ENCODE measurements around the gene SF3B6. TPM values are rescaled to one million over a fixed set of nuclear protein-coding genes. Genes with fewer than 3 reads are reported as not detected.
"Not testable (repeated sequence)": the region's sequence is repeated elsewhere in the genome, so short reads cannot be mapped to it uniquely, and the experiment has no call there.

The SF3B6 gene
- polyA plus RNA-seq, 4 donors, result 152 to 175 (median 168) TPM

DNA sequence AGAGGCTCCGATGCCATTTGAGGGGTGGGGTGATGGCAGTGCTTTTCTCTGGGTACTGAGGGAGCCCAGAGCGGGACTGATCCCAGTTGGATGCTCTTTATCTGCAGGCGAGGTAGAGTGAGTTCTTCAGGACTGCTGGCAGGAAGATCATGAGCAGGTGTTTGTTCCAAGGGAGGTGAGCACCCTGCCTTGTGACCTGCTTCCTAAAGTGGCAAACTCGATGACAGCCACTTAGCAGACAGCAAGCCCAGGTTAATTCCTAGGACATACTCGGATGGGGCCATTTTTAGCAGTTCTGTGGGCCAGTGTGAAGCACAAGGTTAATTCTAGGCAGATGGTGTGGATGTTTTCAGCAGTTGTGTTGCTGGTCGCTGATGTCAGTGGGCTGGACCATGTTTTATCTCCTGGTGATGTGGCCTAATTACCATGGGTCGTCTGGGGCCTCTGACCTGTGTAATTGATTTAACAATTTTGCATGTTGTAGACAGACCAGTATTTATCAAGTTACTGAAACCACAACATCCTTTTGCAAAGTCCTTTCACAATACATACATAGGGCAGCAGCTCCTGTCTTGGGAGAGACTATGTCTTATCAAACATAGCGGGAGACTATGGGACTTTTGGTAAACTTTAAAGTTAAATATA, 21.6 kb downstream of the SF3B6 start:
- DNase-seq (ENCODE audit: low read depth in 4 of 4, low spot score in 3 of 4), result no peak

DNA sequence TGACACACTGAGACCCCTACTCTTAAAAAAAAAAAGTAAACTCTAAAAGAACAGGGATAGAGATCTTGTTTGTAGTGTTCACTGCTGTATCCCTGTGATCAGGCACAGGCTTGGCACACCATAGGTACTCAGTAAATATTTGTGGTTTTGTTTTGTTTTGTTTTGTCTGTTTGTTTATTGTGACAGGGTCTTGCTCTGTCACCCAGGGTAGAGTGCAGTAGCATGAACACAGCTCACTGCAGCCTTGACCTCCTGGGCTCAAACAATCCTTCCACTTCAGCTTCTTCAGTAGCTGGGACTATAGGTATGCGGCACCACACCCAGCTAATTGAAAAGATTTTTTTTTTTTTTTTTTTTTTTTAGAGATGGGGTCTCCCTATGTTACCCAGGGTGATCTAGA, 23.2 kb downstream of the SF3B6 start:
- DNase-seq (ENCODE audit: low read depth in 4 of 4, low spot score in 3 of 4), result no peak

DNA sequence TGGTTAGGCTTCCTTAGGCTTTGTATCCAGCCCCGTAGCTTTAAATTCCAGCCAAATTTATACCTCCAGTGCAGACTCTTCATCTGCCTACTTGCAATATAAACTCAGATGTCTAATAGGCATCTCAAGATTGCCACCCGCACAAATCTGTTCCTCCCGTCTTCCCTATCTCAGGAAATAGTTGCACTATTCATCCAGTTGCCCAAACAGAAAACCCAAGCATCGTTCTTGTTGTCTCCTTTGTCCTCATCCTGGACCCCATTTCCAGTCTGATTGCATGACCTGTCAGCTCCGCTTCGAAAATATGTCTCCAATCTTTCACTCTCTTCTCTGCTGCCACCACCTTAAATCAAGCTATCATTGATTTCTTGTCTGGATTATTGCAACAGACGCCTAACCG, 24.3 kb downstream of the SF3B6 start:
- no peak for DNase-seq (ENCODE audit: low read depth in 4 of 4, low spot score in 3 of 4)

DNA sequence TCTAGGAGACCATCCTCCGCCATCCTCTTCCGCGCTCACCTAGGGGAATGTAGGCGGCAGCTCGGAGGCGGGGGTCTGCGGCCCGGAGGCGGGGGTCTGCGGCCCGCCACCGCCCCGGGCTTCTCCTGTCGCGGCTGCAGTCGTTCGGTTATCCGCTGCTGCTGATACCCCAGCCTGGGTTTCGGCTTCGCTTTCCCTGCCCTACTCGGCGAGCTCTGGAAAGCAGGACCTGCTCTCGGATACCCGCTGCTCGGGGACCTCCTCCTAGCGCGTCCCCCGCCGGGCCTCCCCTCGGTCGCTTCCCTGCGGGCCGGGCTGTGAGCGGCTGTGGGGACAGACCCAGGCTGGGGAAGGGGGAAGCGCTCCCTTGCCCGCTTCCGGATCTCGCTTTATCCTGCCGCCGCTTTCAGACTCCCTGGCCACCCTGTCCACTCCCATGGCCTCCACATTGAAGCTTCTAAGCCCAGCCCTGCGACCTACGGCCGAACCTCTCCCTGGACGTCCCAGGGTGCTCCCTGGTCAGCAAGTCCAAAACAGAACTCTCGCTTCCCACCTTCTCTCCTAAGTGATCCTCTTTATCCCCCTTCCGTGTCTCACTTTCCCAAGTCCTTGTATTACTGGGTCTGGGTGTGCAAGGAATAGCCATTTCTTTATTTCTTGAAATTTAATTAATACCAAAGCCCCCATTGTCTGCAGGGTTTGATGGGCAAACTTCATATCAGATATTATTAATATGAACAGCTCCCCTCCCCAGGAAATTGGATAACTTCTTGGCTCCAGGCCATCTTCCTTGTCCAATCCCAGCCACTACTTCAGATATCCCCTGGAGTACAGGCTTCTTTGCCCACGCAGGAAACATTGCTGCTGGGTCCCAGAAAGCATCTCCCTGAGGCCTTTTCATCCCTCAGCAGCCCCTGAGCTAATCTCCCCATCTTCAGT, 25.8 kb downstream of the SF3B6 start:
- no peak for DNase-seq (ENCODE audit: low read depth in 4 of 4, low spot score in 3 of 4)

DNA sequence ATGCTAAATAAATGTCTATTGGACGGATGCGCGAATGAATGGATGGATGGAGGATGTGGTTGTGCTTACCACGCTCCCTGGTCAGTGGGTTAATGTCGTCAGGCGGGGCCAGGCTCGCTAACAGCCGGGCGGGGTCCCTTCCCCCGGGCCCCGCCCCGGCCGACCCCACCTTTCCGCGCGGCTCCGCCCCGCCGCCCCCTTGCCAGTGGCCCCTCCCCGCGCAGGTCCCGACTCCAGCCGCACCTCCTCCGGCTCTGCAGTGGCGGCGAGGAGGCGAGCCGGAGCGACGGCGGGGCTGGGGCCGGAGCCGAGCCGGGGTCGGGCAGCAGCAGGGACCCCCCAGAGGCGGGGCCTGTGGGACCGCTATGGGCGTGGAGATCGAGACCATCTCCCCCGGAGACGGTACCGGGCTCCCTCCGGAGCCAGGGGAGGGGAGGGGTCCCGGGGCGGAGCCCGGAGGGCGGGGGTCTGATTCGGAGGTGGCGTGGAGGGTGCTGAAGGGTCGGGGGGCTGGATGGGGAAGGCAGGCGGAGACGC, 26.6 kb downstream of the SF3B6 start, which contains the start of gene FKBP1B:
Gene FKBP1B (plus strand): TSS at position 257 of the 537 bp plus-strand sequence. CDS start 109 bp downstream, at position 366.
- no peak for DNase-seq (ENCODE audit: low read depth in 4 of 4, low spot score in 3 of 4)

DNA sequence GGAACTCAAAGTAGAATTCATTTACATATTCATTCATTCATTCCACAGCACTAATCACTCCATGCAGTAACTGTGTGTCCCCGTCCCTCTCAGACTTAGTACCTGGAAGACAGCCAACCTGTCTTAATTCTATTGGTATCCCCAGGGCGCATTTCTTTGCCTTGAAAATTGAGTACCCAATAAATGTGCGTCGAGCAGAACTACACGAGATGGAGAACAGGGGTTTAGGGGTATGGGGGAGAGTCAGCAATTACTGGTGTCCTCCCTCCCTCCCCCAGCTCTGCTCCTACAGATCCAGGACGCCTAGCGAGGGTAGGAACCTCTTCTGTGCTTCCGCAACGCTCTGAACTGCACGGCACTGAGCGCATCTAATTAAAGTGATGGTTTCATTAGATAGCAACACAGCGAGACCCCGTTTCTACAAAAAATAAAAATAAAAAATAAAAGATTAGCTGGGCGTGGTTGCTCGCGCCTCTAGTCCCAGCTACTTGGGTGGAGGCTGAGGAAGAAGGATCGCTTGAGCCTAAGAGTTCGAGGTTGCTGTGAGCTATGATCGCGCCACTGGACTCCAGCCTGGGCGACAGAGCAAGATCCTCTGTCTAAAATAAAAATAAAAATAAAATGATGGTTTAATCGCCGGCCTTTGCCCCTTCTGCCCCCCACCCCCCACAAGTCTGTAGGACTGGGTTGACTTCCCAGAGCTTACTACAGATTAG, 27.2 kb downstream of the SF3B6 start:
- DNase-seq (ENCODE audit: low read depth in 4 of 4, low spot score in 3 of 4), result no peak

DNA sequence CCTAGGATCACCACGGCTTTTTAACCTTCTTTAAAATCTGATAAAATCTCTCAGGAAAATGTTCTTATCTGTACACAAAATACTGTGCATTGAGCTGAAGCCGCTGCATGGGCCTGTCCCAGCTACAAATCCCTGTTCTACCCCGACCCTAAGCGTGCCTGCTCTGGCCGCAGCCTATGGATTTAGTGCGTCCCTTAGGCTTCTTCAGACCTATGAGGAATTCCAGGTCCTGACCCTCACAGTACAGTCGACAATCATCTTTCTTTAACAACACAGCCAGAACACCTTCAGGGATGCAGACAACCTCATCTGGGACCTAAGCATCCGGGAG, 28.5 kb downstream of the SF3B6 start:
- no peak for DNase-seq (ENCODE audit: low read depth in 4 of 4, low spot score in 3 of 4)

DNA sequence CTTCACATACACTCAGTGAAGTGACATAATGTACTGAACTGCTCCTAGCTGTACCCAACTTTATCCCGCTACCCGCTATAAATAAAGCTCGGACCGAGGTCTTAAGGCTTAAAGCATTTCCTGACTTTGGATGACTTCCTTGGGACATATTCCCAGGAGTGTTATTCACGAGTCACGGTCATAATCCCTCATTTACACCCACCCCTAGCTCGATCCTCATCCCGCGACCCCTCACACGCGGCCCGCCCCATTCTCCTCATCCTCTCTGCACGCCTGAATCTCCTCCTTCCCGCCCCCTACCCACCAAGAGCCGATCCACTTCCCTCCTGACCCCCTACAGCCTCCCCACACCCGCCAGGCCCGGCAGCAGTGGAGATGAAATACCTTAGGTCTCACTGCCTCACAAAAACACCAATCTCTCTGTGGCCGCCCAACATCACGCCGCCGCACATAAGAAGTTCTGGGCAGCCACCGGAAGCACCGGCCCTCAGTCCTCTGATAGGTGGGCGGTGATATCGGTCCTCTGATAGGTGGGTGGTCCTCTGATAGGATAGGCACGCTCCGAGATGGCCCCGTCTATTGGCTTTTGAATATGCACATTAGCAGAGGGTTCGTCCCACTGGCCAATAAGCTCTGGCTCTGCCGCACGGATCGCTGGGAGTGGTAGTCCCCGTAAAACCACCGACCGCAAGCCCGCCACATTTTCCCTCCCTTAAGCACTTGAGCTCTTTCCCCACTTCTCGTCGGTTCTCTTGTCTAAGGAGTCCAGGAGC, 29.0 kb downstream of the SF3B6 start, which contains the start of gene WDCP:
Gene WDCP (minus strand): TSS at position 462 of the 773 bp plus-strand sequence. CDS start 7,897 bp downstream, outside the sequence.
- peak; percentile 84 to 95 (median 91) for DNase-seq (ENCODE audit: low read depth in 4 of 4, low spot score in 3 of 4)

DNA sequence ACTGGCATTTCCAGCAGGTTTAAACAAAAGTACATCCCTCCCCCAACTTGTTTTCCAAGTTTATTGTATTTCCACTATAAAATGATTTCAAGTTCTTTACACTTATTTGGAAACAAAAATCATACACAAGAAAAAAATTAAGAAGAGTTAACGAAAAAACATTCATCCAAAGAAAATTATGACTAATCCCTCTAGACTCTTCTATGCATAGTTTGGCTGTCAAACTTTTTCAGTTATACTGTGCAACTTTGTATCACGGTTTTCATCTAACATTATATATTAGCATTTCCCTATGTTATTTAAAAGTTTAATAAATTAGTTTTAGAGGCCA, 29.6 kb downstream of the SF3B6 start:
- no peak for DNase-seq (ENCODE audit: low read depth in 4 of 4, low spot score in 3 of 4)

DNA sequence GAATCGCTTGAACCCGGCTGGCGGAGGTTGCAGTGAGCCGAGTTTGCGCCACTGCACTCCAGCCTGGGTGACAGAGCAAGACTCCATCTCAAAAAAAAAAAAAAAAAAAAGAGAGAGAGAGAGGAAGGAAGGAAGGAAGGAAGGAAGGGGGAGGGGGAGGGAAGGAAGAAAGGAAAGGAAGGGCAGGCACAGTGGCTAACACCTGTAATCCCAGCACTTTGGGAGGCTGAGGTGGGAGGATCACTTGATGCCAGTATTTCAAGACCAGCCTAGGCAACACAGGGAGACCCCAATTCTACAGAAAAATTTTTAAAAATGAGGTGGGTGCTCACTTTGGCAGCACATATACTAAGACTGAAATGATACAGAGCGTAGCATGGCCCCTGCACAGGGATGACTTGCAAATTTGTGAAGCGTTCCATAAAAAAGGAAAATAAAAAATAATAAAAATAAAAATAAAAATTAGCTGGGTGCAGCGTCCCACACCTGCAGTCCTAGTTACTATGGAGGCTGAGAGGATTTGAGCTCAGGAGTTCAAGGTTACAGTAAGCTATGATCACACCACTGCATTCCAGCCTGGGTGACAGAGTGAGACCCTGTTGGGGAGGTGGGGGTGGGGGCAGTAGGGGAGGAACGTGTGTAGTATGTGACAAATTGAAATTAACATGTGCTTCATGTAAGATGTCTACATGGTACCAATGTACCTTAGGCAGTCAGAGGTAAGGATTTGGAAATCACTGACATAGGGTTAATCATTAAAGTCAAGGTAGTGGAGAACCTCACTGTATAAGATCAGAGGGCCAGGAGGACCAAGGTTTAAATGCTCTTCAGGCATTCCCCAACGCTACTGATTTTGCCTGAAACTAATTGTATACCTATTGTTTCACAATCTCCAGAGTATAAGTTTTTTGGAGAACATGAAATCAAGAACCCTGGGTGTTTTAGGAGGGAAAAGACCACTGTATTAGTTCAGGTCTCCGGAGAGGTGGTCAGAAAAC, 30.3 kb downstream of the SF3B6 start:
- DNase-seq (ENCODE audit: low read depth in 4 of 4, low spot score in 3 of 4), result no peak

DNA sequence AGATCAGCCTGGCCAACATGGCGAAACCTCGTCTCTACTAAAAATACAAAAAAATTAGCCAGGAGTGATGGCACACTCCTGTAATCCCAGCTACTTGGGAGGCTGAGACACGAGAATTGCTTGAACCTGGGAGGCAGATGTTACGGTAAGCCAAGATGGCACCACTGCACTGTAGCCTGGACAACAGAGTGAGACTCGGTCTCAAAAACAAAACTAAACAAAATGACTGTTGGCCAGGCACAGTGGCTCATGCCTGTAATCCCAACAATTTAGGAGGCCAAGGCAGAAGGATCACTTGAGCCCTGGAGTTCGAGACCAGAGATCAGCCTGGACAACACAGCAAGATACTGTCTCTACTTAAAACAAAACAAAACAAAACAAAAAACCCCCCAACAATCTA, 33.0 kb downstream of the SF3B6 start:
- DNase-seq (ENCODE audit: low read depth in 4 of 4, low spot score in 3 of 4), result not testable (repeated sequence)

DNA sequence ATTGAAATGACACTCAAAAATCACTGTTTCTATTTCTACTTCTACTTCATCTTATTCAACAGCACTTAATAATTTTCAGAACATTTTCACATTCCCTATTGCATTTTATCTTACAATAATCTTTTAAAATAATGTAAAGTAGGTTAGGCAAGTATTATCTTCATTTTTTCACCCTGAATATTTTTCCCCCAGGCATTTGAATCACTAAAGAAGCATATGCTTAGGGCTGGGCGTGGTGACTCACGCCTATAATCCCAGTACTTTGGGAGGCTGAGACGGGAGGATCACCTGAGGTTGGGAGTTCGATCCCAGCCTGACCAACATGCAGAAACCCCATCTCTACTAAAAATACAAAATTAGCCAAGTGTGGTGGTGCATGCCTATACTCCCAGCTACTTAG, 35.6 kb downstream of the SF3B6 start:
- DNase-seq (ENCODE audit: low read depth in 4 of 4, low spot score in 3 of 4), result no peak

DNA sequence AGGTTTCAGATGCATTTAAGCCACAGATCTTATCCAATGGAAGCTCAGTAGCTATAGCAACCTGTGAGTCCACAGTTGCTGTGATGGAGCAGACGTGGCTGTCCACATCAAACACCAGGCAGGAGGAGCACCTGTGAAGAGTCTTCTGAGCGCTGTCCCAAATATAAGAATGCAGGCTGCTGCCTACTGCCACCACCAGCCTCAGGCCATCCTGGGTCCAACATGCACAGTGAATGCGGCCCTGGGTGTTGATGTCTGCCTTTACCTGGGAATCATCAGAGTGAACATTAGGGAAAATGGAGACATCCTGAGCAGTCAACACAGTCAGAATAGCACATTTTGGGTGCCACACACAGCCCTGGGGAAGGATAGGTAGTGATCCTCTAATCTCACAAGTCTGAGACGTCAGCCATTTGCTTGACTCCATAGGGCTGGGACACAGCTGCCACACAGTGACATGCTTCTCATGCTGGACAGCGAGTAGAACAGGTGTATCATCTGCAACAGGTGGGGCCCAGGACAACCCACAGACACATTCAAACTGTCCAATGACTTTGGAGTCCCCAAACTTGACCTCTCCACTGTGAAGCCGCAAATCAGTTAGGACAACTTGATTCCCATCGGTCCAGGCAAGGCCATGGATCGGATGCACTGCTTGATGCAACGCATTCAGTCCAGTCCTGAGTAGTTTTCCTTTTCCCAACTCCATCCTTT, 37.2 kb downstream of the SF3B6 start:
- DNase-seq (ENCODE audit: low read depth in 4 of 4, low spot score in 3 of 4), result no peak

DNA sequence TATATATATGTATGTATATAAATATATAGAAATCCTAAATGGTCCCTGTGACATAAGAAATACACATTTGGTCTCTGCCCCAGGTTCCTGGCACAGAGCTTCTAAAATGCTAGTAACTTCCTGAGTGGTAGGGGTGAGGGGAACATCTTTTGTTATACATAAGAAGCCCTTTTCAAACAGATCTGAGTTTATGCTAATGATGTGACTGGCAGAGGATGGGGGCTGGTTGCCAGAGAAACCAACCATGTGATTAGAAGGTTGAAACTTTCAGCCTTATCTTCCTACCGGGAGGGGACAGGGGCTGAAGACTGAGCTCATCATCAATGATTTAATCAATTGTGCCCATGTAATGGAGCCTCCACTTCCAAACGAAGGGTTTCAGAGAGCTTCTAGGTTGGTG, 49.9 kb downstream of the SF3B6 start:
- no peak for DNase-seq (ENCODE audit: low read depth in 4 of 4, low spot score in 3 of 4)

DNA sequence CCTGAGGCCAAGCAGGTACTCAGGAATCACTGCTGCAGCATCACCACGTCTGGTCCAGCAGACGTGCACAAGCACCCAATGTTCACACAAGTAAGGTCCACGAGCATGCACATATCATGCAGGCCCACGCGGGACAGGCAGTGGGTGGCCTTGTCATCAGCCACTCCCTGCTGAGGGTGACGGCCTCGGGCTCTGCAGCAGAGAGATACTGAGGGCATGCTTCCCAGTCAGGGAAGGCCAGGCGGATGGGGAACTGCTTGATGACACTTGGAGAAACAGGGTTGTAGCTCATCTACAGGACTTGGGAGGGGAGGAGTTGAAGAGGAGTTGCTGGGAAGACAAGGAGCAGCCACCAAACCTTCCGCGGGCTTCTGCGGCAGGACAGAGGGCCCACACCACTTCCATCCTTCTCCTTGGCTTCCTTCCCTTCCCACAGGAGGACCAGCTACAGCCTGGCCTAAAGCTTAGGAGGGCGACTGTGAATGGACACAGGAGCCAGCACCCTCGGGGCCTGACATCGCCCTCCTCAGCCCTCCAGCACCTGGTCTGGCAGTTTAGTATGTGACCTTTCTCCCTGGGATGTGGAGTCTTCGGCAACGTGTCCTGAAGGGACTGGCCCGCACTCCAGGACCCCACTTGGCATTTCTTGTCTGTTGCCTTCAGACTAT, 51.0 kb downstream of the SF3B6 start:
- DNase-seq (ENCODE audit: low read depth in 4 of 4, low spot score in 3 of 4), result no peak

DNA sequence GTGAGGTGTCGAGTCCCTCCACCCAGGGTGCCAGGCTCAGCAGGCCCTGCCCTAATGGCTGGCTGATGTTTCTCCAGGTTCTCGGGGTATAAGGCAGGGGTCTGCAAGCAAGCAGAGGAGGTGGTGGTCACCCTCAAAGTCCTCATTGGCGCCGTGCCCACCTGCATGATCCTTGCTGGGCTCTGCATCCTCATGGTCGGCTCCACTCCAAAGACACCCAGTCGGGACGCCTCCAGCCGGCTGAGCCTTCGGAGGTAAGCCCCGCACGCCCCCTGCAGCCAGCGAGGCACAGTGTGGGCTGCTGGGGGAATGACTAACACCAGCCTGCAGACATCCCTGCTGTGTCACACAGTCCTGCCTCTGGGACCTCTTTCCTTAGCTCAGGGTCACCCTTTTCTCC, 52.1 kb downstream of the SF3B6 start:
- DNase-seq (ENCODE audit: low read depth in 4 of 4, low spot score in 3 of 4), result no peak

DNA sequence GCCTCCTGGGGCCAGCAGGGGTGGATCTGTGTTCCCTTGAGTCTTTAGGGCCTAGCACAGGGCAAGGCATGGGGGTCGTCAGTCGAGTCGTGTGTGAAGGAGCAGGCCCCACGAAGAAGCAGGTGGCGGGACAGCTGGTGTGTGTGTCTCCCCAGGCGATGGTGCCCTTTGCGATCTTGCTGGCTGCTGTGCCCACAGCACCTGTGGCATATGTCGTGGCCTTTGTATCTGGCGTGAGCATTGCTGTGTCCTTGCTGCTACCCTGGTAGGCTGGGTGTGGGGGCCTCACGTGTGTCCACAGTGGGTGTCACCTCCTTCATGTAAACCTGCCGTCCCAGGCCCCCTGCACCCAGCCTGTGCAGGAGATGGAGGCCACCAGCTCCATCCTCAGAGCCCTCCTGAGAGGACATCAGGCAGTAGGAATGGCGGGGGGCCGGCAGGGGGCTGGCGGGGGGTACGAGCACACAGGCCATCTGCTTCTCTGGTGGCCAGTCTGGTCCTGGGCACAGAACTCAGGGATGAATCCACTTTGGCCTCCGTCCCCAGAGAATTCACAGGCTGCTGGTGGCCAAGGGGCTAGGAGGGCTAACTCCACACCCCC, 53.1 kb downstream of the SF3B6 start:
- DNase-seq (ENCODE audit: low read depth in 4 of 4, low spot score in 3 of 4), result no peak

Data from right renal pelvis (tissue), 4 donors.